Endothelial cell of umbilical vein (primary cell): ENCODE data around the gene ZNF276. TPM values are rescaled to one million over a fixed set of nuclear protein-coding genes. Genes with fewer than 3 reads are reported as not detected.

Experiments
- BruUV-seq: library from RNA; stranded (reverse); fragments of 400-500 nt; replicated peaks from 2 replicates; lab custom pipeline; 2021; lab: Mats Ljungman, UMichigan
- CTCF ChIA-PET: fragments of 300-600, 350-600 bp; sonication (Branson Sonifier 250); formaldehyde crosslinking; loops from one replicate; lab custom pipeline; 2021; ENCODE audit warnings: antibody characterized with exemption, inconsistent platforms; lab: Charles Lee
- POLR2A ChIA-PET: fragments of 300-600, 350-600 bp; sonication (Branson Sonifier 250); formaldehyde crosslinking; loops from one replicate; lab custom pipeline; 2021; ENCODE audit warnings: antibody characterized with exemption, inconsistent platforms; lab: Charles Lee
- DNase-seq: peaks from one replicate; pipeline ENCODE4 v3.0.0-alpha.2; 2011; ENCODE audit warnings: low read depth, low spot score
- FAIRE-seq: peaks from 2 replicates; lab custom pipeline; 2011; peaks lifted over from hg19 to GRCh38; lab: Jason Lieb, UNC
- H2AFZ ChIP-seq: 2 replicates; pipeline ENCODE4 v1.6.0; 2012; ENCODE audit warnings: low read depth, low read length, control low read depth, inconsistent platforms
- H3K27ac ChIP-seq: 2 replicates; pipeline ENCODE4 v1.5.1; 2011; ENCODE audit warnings: low read depth, mild to moderate bottlenecking, control low read depth, low read length, moderate library complexity; ENCODE audit not compliant: insufficient read depth
- H3K27me3 ChIP-seq, 2 experiments: 2 replicates each; pipeline versions ENCODE4 v1.6.0 to v1.6.1; 2011; ENCODE audit warnings: low read length in 2 of 2, mixed read lengths in 1 of 2; ENCODE audit not compliant: control insufficient read depth in 2 of 2, insufficient read depth in 2 of 2
- H3K36me3 ChIP-seq, 2 experiments: 2 replicates in 1 of 2; 3 replicates in 1 of 2; pipeline ENCODE4 v1.5.1; 2011; ENCODE audit warnings: low read length in 2 of 2, mild to moderate bottlenecking in 1 of 2, moderate library complexity in 1 of 2; ENCODE audit not compliant: control insufficient read depth in 2 of 2, insufficient read depth in 2 of 2; ENCODE audit errors: extremely low read depth in 1 of 2
- H3K4me1 ChIP-seq: 3 replicates; pipeline ENCODE4 v1.5.1; 2011; ENCODE audit warnings: mild to moderate bottlenecking, low read length; ENCODE audit not compliant: control insufficient read depth, insufficient read depth; ENCODE audit errors: extremely low read depth
- H3K4me2 ChIP-seq: 2 replicates; pipeline ENCODE4 v1.6.1; 2011; ENCODE audit warnings: low read length, control low read depth, mixed read lengths; ENCODE audit not compliant: insufficient read depth
- H3K4me3 ChIP-seq, 3 experiments: fragments of 200-600 bp in 1 of 3; sonication (generic), shearing (Covaris generic) in 1 of 3; replicated peaks in 1 of 3; 2 replicates each; pipeline ENCODE4 v1.5.1; 2011 to 2016; ENCODE audit warnings: control low read depth in 3 of 3, low read length in 3 of 3, mild to moderate bottlenecking in 2 of 3, inconsistent platforms in 1 of 3, low read depth in 1 of 3, moderate library complexity in 1 of 3; ENCODE audit not compliant: insufficient read depth in 1 of 3
- H3K79me2 ChIP-seq: 2 replicates; pipeline ENCODE4 v1.6.0; 2012; ENCODE audit warnings: low read length, inconsistent platforms; ENCODE audit not compliant: control insufficient read depth, insufficient read depth
- H3K9ac ChIP-seq: replicated peaks from 2 replicates; pipeline ENCODE3; 2011; ENCODE audit warnings: low read length, control low read depth; ENCODE audit not compliant: insufficient read depth; ENCODE audit errors: extremely low read depth
- H3K9me1 ChIP-seq: replicated peaks from 3 replicates; pipeline ENCODE4 v1.6.0; 2011; ENCODE audit warnings: mild to moderate bottlenecking, low read length; ENCODE audit not compliant: control insufficient read depth, insufficient read depth; ENCODE audit errors: extremely low read depth
- H3K9me3 ChIP-seq: replicated peaks from 2 replicates; pipeline ENCODE4 v1.5.1; 2012; ENCODE audit warnings: low read length, inconsistent platforms; ENCODE audit not compliant: control insufficient read depth, insufficient read depth
- H4K20me1 ChIP-seq: replicated peaks from 2 replicates; pipeline ENCODE3; 2011; ENCODE audit warnings: mild to moderate bottlenecking, low read length; ENCODE audit not compliant: control insufficient read depth, insufficient read depth; ENCODE audit errors: extremely low read depth
- EZH2 ChIP-seq: IDR thresholded peaks from 2 replicates; pipeline ENCODE4 v1.6.1; 2012; ENCODE audit warnings: borderline replicate concordance, low read depth, mild to moderate bottlenecking, moderate library complexity, low read length, inconsistent platforms; ENCODE audit not compliant: severe bottlenecking
- FOS ChIP-seq: IDR thresholded peaks from 2 replicates; pipeline ENCODE4 v1.6.1; 2011; ENCODE audit warnings: mild to moderate bottlenecking, low read length, moderate library complexity, borderline replicate concordance; ENCODE audit not compliant: insufficient read depth
- GATA2 ChIP-seq: IDR thresholded peaks from 2 replicates; pipeline ENCODE4 v1.7.0; 2011; ENCODE audit warnings: low read depth, mild to moderate bottlenecking, moderate library complexity, mixed read lengths, low read length; ENCODE audit not compliant: insufficient read length, insufficient read depth
- JUN ChIP-seq: IDR thresholded peaks from 2 replicates; pipeline ENCODE4 v1.6.1; 2011; ENCODE audit warnings: borderline replicate concordance, low read depth; ENCODE audit not compliant: insufficient read length, insufficient read depth
- MAX ChIP-seq: IDR thresholded peaks from 2 replicates; pipeline ENCODE4 v1.6.1; 2011; ENCODE audit not compliant: insufficient read depth, insufficient read length
- MYC ChIP-seq: IDR thresholded peaks from one replicate; pipeline ENCODE4 v1.6.1; 2011; ENCODE audit warnings: mild to moderate bottlenecking, low read depth, low read length
- POLR2A ChIP-seq: IDR thresholded peaks from 2 replicates; pipeline ENCODE4 v1.6.1; 2012; ENCODE audit warnings: low read depth, mild to moderate bottlenecking, control low read depth, low read length
- POLR2AphosphoS5 ChIP-seq: IDR thresholded peaks from 2 replicates; pipeline ENCODE4 v1.6.1; 2012; ENCODE audit warnings: low read depth, mild to moderate bottlenecking, control low read depth, low read length, moderate library complexity; ENCODE audit not compliant: insufficient read depth
- dilution Hi-C: fragments of 300-500 bp; cut with MboI; formaldehyde crosslinking; loops from one replicate; pipeline ENCODE4 v1.15.0; 2019; ENCODE audit warnings: low sequenced_read_pairs; ENCODE audit not compliant: extremely low pct_ligation_motif_present
- intact Hi-C: fragments of 100-400 bp; cut with micrococcal nuclease; formaldehyde crosslinking; loops from one replicate; pipeline ENCODE4 v1.10.0; 2022
- polyA plus RNA-seq, 4 experiments: library from polyadenylated mRNA; depleted of rRNA in 3 of 4; stranded (reverse) in 3 of 4; unstranded in 1 of 4; fragments of >200 nt; gene quantifications; 2 replicates each; pipeline versions ENCODE4 v1.2.1 to v1.2.3, GENCODE V29; 2011 to 2012; ENCODE audit warnings: missing spikeins in 1 of 4
- total RNA-seq: library from RNA; stranded (reverse); gene quantifications from 2 replicates; pipeline ENCODE4 v1.2.3, GENCODE V29; 2021
- TF ChIP-seq, protein P1 (sequence below), 2 donors: IDR thresholded peaks; 1 replicate in 1 of 2; 2 replicates in 1 of 2; pipeline ENCODE4 v1.5.1; 2011; ENCODE audit warnings: low read length in 2 of 2, mild to moderate bottlenecking in 2 of 2, moderate library complexity in 2 of 2, control low read depth in 1 of 2, inconsistent platforms in 1 of 2, low read depth in 1 of 2; ENCODE audit not compliant: insufficient read depth in 1 of 2; ENCODE audit errors: extremely low read depth in 1 of 2

Gene ZNF276
- total and polyA plus RNA-seq, 2 donors (not counting 3 experiments of a cell fraction or from before 2014, with no cell fraction given), result 36.6 to 40.0 TPM

DNA sequence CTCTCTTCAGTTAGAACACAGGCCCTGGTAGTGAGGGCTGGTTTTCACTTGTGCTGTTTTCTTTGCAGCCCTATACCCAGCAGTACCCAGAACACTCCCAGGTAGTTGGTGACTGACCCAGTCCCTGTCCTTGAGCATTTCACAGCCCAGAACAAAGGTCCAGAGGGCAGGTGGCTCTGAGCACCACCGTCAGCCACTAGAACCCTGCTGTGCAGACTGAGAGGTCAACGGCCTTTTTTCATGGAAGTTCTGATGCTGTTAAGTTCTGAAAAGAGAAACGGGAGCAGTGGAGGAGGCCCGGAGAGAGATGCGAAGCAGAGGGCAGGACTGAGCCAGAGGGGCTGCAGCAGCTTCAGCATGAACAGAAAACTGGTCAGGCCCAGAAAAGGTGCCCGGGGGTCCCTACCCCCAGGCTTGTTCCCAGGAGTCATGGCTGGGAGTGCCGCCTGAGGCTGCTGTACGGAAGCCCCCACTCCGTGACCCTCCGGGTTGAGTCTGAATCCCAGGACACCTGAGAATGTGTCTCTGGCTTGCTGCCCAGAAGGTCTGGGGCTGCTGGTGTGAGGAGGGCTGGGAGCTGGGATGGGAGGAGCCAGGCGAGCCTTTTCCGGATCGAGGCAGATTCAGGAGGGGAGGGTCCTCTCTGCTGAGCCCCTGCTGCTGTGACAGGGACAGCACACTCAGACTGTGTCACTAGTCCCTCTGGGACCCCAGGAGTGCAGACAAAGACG lies 8.7 kb downstream of the ZNF276 start:
- Histone ChIP-seq H2AFZ (no peak overlapping the region), H3K27ac (no peak overlapping the region), H3K4me2 (no peak overlapping the region), H3K9ac (no peak overlapping the region), H3K4me3 (no peak overlapping the region), H3K79me2 (peaks cover 12% of the 10 kb centered on the region), H4K20me1 (no peaks in the 10 kb centered on the region), H3K9me1 (no peaks in the 10 kb centered on the region), H3K27me3 (no peaks in the 10 kb centered on the region), H3K4me1 (no peaks in the 10 kb centered on the region), H3K9me3 (no peaks in the 10 kb centered on the region), H3K36me3 (peaks cover 10 to 48% of the 10 kb centered on the region in 2 experiments)
- DNase-seq (no peak), FAIRE-seq (no peak)
- intact Hi-C loops (loop anchor here (10.0 kb wide), 1 partner anchor 155 kb away; the partner anchor contains the start of gene CPNE7), dilution Hi-C loops (no loop called here)
- TF ChIP-seq GATA2, result no peak
- no peak for TF ChIP-seq EZH2
- TF ChIP-seq, protein P1, sequence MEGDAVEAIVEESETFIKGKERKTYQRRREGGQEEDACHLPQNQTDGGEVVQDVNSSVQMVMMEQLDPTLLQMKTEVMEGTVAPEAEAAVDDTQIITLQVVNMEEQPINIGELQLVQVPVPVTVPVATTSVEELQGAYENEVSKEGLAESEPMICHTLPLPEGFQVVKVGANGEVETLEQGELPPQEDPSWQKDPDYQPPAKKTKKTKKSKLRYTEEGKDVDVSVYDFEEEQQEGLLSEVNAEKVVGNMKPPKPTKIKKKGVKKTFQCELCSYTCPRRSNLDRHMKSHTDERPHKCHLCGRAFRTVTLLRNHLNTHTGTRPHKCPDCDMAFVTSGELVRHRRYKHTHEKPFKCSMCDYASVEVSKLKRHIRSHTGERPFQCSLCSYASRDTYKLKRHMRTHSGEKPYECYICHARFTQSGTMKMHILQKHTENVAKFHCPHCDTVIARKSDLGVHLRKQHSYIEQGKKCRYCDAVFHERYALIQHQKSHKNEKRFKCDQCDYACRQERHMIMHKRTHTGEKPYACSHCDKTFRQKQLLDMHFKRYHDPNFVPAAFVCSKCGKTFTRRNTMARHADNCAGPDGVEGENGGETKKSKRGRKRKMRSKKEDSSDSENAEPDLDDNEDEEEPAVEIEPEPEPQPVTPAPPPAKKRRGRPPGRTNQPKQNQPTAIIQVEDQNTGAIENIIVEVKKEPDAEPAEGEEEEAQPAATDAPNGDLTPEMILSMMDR (IDR thresholded peaks at IDR 0.05; ENCODE audit: extremely low read depth in 1 of 2, insufficient read depth in 1 of 2, low read depth in 1 of 2, low read length in 2 of 2), result no peak
- TF ChIP-seq MAX, result no peak
- no peak for TF ChIP-seq POLR2A
- no peak for TF ChIP-seq MYC
- TF ChIP-seq FOS, result no peak
- TF ChIP-seq JUN, result no peak
- no peak for TF ChIP-seq POLR2AphosphoS5
- no TSS peak for BruUV-seq
- CTCF ChIA-PET, result no interaction called here
- POLR2A ChIA-PET, result no interaction called here
